Activated T-cell treated with anti-CD3 and anti-CD28 coated beads, Interleukin-2, amount 50 U/mL, for 48 hours (primary cell): Measurements from ENCODE around the gene KCTD3.

Experiments
- DNase-seq, 2 experiments: peaks; one replicate each; pipeline ENCODE4 v3.0.0-alpha.2; 2020

KCTD3 gene

GRCh38 chr1:215660259-215660658, 93.2 kb downstream of the KCTD3 start:
- no peak for DNase-seq

GRCh38 chr1:215661033-215661432, 93.9 kb downstream of the KCTD3 start:
- no peak for DNase-seq

- peak; percentile 21 to 30 for DNase-seq
Observed at GRCh38 chr1:215665215-215665614, 98.1 kb downstream of the KCTD3 start.

- no peak for DNase-seq
Observed at GRCh38 chr1:215667761-215668160, 100.7 kb downstream of the KCTD3 start.

GRCh38 chr1:215669806-215670491, 102.8 kb downstream of the KCTD3 start:
- no peak for DNase-seq
